Cardiac fibroblast (primary cell): Measurements from ENCODE around the gene MROH2A.

ENCODE experiments used
- DNase-seq, 2 donors: peaks; one replicate each; pipeline versions ENCODE4 v3.0.0 to v3.0.0-alpha.2; 2010; ENCODE audit warnings: low read depth in 2 of 2
- H3K4me3 ChIP-seq, 2 donors: replicated peaks in 1 of 2; 1 replicate in 1 of 2; 2 replicates in 1 of 2; pipeline ENCODE4 v1.5.1; 2011; ENCODE audit warnings: low read depth in 2 of 2, low read length in 2 of 2, mild to moderate bottlenecking in 2 of 2, moderate library complexity in 1 of 2
- CTCF ChIP-seq: IDR thresholded peaks from one replicate; pipeline ENCODE4 v1.5.1; 2011; ENCODE audit warnings: low read depth, mild to moderate bottlenecking, low read length, inconsistent platforms

MROH2A gene

DNA sequence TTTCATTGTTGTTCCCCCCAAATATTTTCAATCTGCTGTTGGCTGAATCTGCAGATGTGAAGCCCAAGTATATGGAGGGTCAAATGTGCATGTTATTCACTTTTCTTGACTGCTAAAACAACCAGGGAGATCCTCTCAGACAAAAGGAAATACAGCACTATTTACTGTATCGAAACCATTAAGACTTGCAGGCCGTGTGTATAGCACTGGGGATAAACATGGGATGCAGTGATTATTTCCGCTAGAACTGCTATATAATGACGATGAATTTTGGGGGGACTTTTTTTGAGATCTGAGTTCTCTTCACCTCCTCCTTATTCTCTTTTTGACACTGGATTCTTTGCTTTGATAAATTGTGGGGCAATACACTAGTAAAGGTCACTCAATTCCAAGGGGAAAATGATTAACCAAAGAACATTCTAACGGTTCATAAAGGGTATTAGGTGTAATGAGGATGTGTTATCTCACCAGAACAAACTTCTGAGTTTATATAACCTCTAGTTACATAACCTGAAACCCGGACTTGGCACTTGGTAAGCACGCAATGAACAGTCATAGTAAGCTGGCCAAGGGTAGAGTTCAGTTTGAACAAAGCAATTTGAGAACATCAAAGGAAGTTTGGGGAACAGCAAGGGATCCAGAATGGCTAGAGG lies 21.6 kb upstream of the MROH2A start:
- no peak overlapping the region for H3K4me3 ChIP-seq
- TF ChIP-seq CTCF, result no peak
- DNase-seq, result no peak

- no peak for DNase-seq
- H3K4me3 ChIP-seq, result no peak overlapping the region
- TF ChIP-seq CTCF, result no peak
Measured at GRCh38 chr2:233758141-233758540, 20.0 kb upstream of the MROH2A start.

DNA sequence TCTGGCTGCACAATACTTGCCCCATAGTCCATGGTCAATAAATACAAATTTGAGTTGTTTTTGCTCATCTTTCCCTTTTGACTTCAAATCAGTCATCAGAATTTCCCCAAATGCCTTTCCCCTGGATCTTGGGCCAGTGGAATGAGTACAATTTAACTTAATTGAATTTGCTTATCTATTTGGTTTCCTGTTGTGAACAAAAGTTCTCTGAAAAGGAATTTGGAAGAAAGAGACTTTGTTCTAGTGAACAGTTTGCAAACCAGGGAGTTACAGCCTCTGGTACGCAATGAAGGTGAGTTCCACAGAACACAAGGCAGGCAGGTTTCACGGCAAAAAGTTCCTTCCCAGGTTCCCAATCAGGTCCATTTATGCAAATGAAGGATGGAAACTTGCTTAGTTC lies 19.3 kb upstream of the MROH2A start:
- no peak overlapping the region for H3K4me3 ChIP-seq
- peak in 1 of 2 donors; percentile 60 for DNase-seq
- TF ChIP-seq CTCF, result no peak

GRCh38 chr2:233760043-233760442 lies 18.1 kb upstream of the MROH2A start, which contains the start of gene UGT1A1:
TSS of gene UGT1A1 (plus strand) at chr2:233760270. CDS start at chr2:233760288, 18 bp downstream.
- no peak for DNase-seq
- TF ChIP-seq CTCF, result no peak
- no peak within 1 kb of the TSS for H3K4me3 ChIP-seq

DNA sequence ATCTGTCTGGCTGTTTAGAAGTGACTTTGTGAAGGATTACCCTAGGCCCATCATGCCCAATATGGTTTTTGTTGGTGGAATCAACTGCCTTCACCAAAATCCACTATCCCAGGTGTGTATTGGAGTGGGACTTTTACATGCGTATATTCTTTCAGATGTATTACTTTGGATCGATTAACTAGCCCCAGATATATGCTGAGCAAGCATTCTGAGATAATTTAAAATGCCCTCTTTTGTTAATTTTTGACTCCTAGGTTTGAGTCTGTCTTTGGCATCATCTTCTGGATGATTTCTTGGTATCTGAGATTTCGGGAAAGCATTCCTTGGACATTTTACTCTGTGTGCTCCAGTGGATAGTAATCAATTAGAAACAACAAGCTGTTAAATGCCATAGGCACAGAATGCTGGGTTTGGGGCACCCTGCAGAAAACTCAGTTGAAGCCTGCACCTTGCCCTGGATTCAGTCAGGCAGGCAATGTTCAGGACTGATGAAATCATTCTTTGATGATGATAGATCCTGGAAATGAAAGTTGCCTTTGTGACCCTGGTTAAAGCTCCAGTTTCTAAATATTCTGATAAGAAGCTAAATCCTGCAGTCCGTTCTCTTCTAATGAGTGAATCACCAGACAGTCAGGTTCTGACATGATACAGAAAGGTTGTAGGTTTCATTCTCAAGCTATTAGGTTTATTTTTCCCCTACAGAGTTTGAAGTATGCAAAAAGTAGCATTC lies 16.9 kb upstream of the MROH2A start:
- DNase-seq, result peak in 1 of 2 donors; percentile 6
- H3K4me3 ChIP-seq, result no peak overlapping the region
- no peak for TF ChIP-seq CTCF

DNA sequence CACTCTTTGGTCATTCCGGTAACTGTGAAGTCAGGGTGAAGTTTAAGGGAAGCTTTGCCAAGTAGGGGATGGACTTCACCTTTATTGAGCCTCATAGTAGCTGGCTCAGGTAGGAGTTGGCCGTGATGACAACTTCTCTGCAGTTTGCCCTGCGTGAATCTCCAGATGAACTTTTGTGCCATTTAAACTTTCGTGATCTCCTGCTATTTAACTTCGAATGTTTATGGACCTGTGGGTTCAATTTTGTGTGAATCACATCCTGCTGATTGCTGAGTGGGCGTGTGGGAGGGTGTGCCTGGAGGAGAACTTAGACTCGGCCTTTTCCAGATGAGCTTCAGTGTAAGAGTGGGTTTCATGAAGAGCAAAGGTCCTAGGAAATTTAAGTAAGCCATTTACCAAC lies 13.9 kb upstream of the MROH2A start:
- TF ChIP-seq CTCF, result no peak
- H3K4me3 ChIP-seq, result no peak overlapping the region
- peak; percentile 39 to 63 for DNase-seq
